Keratinocyte (primary cell): ENCODE data around the gene CADM2. TPM values are rescaled to one million over a fixed set of nuclear protein-coding genes. Genes with fewer than 3 reads are reported as not detected.

ENCODE experiments used
- DNase-seq: peaks from one replicate; pipeline ENCODE4 v3.0.0-alpha.2; 2011; ENCODE audit warnings: low read depth, missing footprints, low spot score
- FAIRE-seq: peaks from 2 replicates; lab custom pipeline; 2011; peaks lifted over from hg19 to GRCh38; lab: Jason Lieb, UNC
- H2AFZ ChIP-seq: 2 replicates; pipeline ENCODE4 v1.6.0; 2012; ENCODE audit warnings: low read length, control low read depth, inconsistent platforms; ENCODE audit not compliant: control insufficient read depth
- H3K27ac ChIP-seq: 2 replicates; pipeline ENCODE4 v1.5.1; 2011; ENCODE audit warnings: low read length; ENCODE audit not compliant: control insufficient read depth, insufficient read depth
- H3K27me3 ChIP-seq: 3 replicates; pipeline ENCODE4 v1.6.0; 2011; ENCODE audit warnings: low read length; ENCODE audit not compliant: control insufficient read depth, insufficient read depth; ENCODE audit errors: extremely low read depth
- H3K36me3 ChIP-seq, 2 experiments: 2 replicates in 1 of 2; 3 replicates in 1 of 2; pipeline ENCODE4 v1.5.1; 2011; ENCODE audit warnings: low read length in 2 of 2, mild to moderate bottlenecking in 1 of 2; ENCODE audit not compliant: control insufficient read depth in 2 of 2, insufficient read depth in 2 of 2; ENCODE audit errors: extremely low read depth in 1 of 2
- H3K4me1 ChIP-seq: 3 replicates; pipeline ENCODE4 v1.5.1; 2011; ENCODE audit warnings: low read length; ENCODE audit not compliant: control insufficient read depth, insufficient read depth; ENCODE audit errors: extremely low read depth
- H3K4me2 ChIP-seq: 3 replicates; pipeline ENCODE4 v1.6.0; 2011; ENCODE audit warnings: low read depth, low read length; ENCODE audit not compliant: control insufficient read depth, insufficient read depth; ENCODE audit errors: extremely low read depth
- H3K4me3 ChIP-seq, 3 experiments: fragments of 200-600 bp in 1 of 3; sonication (generic) in 1 of 3; 2 replicates in 2 of 3; 3 replicates in 1 of 3; pipeline ENCODE4 v1.5.1; 2011 to 2016; ENCODE audit warnings: low read length in 3 of 3, mild to moderate bottlenecking in 3 of 3, control low read depth in 2 of 3, inconsistent platforms in 1 of 3, low read depth in 1 of 3, mixed read lengths in 1 of 3, mixed run types in 1 of 3, moderate library complexity in 1 of 3; ENCODE audit not compliant: control insufficient read depth in 2 of 3, insufficient read depth in 2 of 3; ENCODE audit errors: extremely low read depth in 1 of 3
- H3K79me2 ChIP-seq: 2 replicates; pipeline ENCODE4 v1.6.0; 2012; ENCODE audit warnings: low read length; ENCODE audit not compliant: control insufficient read depth, insufficient read depth
- H3K9ac ChIP-seq: 3 replicates; pipeline ENCODE4 v1.6.0; 2011; ENCODE audit warnings: low read length; ENCODE audit not compliant: control insufficient read depth, insufficient read depth; ENCODE audit errors: extremely low read depth
- H3K9me1 ChIP-seq: 3 replicates; pipeline ENCODE4 v1.6.0; 2011; ENCODE audit warnings: low read length; ENCODE audit not compliant: control insufficient read depth, insufficient read depth; ENCODE audit errors: extremely low read depth
- H3K9me3 ChIP-seq: 2 replicates; pipeline ENCODE4 v1.5.1; 2012; ENCODE audit warnings: low read depth, low read length; ENCODE audit not compliant: control insufficient read depth
- H4K20me1 ChIP-seq: 3 replicates; pipeline ENCODE4 v1.6.0; 2011; ENCODE audit warnings: low read length; ENCODE audit not compliant: control insufficient read depth, insufficient read depth; ENCODE audit errors: extremely low read depth
- EZH2 ChIP-seq: IDR thresholded peaks from one replicate; pipeline ENCODE4 v1.6.1; 2012; ENCODE audit warnings: inconsistent platforms, mild to moderate bottlenecking, low read length, moderate library complexity
- dilution Hi-C: fragments of 300-500 bp; cut with MboI; formaldehyde crosslinking; loops from one replicate; pipeline ENCODE4 v1.7.0; 2020; ENCODE audit warnings: low sequenced_read_pairs; ENCODE audit not compliant: extremely low pct_ligation_motif_present
- polyA plus RNA-seq, 5 experiments: library from polyadenylated mRNA; depleted of rRNA in 3 of 5; stranded (reverse) in 3 of 5; stranded (forward) in 1 of 5; unstranded in 1 of 5; fragments of >200 nt; gene quantifications; 1 replicate in 1 of 5; 2 replicates in 3 of 5; 3 replicates in 1 of 5; pipeline versions ENCODE4 v1.2.1 to v1.2.3, GENCODE V29; 2011 to 2012; ENCODE audit warnings: missing spikeins in 2 of 5, low read depth in 1 of 5, low replicate concordance in 1 of 5
- TF ChIP-seq, protein P1 (sequence below), 3 experiments: IDR thresholded peaks in 1 of 3; conservative IDR thresholded peaks in 1 of 3; optimal IDR thresholded peaks in 1 of 3; 2 replicates in 2 of 3; 3 replicates in 1 of 3; pipeline versions ENCODE3 to v1.5.1; 2011; ENCODE audit warnings: low read length in 3 of 3, mild to moderate bottlenecking in 3 of 3, moderate library complexity in 2 of 3, control low read depth in 1 of 3, inconsistent platforms in 1 of 3; ENCODE audit not compliant: insufficient read depth in 2 of 3; ENCODE audit errors: extremely low read depth in 1 of 3

CADM2 gene
- polyA plus RNA-seq, 1 donor (not counting 4 experiments of a cell fraction or from before 2014, with no cell fraction given), result not detected

GRCh38 chr3:85867072-85867471, 908.3 kb downstream of the CADM2 start:
- Histone ChIP-seq H3K9me1 (no peaks in the 10 kb centered on the region), H3K79me2 (no peaks in the 10 kb centered on the region), H3K9me3 (no peaks in the 10 kb centered on the region), H3K36me3 (no peaks in the 10 kb centered on the region), H3K9ac (no peak overlapping the region), H2AFZ (no peak overlapping the region), H3K27ac (no peak overlapping the region), H3K4me3 (no peak overlapping the region), H3K4me1 (no peaks in the 10 kb centered on the region), H3K4me2 (no peak overlapping the region), H3K27me3 (no peaks in the 10 kb centered on the region), H4K20me1 (no peaks in the 10 kb centered on the region)
- dilution Hi-C loops, result no loop called here
- TF ChIP-seq EZH2, result no peak
- TF ChIP-seq, protein P1, sequence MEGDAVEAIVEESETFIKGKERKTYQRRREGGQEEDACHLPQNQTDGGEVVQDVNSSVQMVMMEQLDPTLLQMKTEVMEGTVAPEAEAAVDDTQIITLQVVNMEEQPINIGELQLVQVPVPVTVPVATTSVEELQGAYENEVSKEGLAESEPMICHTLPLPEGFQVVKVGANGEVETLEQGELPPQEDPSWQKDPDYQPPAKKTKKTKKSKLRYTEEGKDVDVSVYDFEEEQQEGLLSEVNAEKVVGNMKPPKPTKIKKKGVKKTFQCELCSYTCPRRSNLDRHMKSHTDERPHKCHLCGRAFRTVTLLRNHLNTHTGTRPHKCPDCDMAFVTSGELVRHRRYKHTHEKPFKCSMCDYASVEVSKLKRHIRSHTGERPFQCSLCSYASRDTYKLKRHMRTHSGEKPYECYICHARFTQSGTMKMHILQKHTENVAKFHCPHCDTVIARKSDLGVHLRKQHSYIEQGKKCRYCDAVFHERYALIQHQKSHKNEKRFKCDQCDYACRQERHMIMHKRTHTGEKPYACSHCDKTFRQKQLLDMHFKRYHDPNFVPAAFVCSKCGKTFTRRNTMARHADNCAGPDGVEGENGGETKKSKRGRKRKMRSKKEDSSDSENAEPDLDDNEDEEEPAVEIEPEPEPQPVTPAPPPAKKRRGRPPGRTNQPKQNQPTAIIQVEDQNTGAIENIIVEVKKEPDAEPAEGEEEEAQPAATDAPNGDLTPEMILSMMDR (optimal IDR thresholded peaks at IDR 0.05 in 1 of 3, IDR thresholded peaks at IDR 0.05 in 1 of 3, conservative IDR thresholded peaks at IDR 0.05 in 1 of 3; ENCODE audit: extremely low read depth in 1 of 3, insufficient read depth in 2 of 3, low read length in 3 of 3), result no peak
- no peak for FAIRE-seq
- DNase-seq, result no peak

DNA sequence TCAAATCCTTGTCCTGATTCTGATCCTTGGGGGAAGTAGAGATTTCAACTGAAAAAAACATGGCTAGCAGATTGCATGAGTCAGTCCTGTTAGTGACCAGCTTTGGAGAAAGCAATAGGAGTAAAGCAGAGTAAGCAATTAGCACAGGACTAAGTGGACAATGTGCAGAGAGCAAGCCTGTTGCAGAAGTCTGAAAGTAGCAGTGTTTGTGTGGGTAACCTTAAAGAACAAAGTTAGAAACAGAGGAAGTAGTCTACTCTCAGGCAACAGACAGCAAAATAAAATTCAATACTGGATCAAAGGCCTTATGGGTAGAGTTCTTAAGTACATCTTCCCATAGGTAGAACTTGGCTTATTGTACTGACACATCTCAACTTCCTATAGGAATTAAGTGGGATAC, 916.8 kb downstream of the CADM2 start:
- H3K27ac ChIP-seq, result no peak overlapping the region
- no peaks in the 10 kb centered on the region for H3K36me3 ChIP-seq
- no peaks in the 10 kb centered on the region for H3K9me3 ChIP-seq
- DNase-seq (no peak), FAIRE-seq (no peak)
- no peak overlapping the region for H3K4me2 ChIP-seq
- TF ChIP-seq, protein P1 (optimal IDR thresholded peaks at IDR 0.05 in 1 of 3, IDR thresholded peaks at IDR 0.05 in 1 of 3, conservative IDR thresholded peaks at IDR 0.05 in 1 of 3; ENCODE audit: extremely low read depth in 1 of 3, insufficient read depth in 2 of 3, low read length in 3 of 3), result no peak
- no peak for TF ChIP-seq EZH2
- dilution Hi-C loops, result no loop called here
- no peaks in the 10 kb centered on the region for H3K79me2 ChIP-seq
- no peak overlapping the region for H2AFZ ChIP-seq
- H4K20me1 ChIP-seq, result no peaks in the 10 kb centered on the region
- H3K4me3 ChIP-seq, result no peak overlapping the region
- no peaks in the 10 kb centered on the region for H3K27me3 ChIP-seq
- no peaks in the 10 kb centered on the region for H3K9me1 ChIP-seq
- no peak overlapping the region for H3K9ac ChIP-seq
- no peaks in the 10 kb centered on the region for H3K4me1 ChIP-seq
